ENCODE data around the gene ADRA2C.

ADRA2C gene

DNA sequence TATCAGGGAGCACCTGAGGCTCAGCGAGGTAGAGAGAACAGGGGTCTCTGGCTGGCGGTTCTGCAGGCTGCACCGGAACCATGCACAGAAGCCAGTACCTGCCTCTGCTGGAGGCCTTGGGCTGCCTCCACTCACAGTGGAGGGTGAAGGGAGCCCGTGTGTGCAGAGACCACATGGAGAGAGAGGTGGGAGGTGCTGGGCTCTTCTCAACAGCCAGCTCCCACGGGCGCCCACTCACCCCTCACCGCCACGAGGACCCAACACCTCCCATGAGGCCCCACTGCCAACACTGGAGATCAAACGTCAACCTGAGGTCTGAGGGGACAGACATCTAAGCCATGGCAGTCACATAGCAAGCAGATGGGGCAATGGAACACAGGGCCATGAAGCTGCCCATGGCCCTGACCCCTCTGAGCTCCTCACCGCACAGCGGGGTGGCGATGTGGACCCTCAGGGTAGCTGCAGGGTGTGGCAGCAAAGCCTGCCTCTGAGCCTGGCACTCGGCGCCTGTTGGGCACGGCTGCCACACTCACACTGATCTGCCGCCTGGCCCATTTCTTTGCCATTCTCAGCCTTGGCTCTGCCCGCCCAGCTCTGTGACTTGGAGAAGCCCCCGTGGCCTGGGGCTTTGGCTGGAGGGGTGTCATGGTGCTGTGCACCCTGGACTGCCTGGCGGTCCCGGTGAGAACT, 44.8 kb downstream of the ADRA2C start:
- TF ChIP-seq TAF1 (IDR thresholded peaks at IDR 0.05; ENCODE audit: borderline replicate concordance, insufficient read depth, low read length) (no peak), REST (IDR thresholded peaks at IDR 0.05; ENCODE audit: insufficient read depth in 1 of 2, low read depth in 2 of 2, low read length in 2 of 2) (no peak), SIN3A (IDR thresholded peaks at IDR 0.05; ENCODE audit: borderline replicate concordance, insufficient read depth, low read length) (no peak), FOXP2 (optimal IDR thresholded peaks at IDR 0.05; ENCODE audit: borderline replicate concordance, extremely low read depth, extremely low read length, insufficient read depth) (no peak), POLR2AphosphoS5 (IDR thresholded peaks at IDR 0.05; ENCODE audit: low read depth, low read length) (no peak)

DNA sequence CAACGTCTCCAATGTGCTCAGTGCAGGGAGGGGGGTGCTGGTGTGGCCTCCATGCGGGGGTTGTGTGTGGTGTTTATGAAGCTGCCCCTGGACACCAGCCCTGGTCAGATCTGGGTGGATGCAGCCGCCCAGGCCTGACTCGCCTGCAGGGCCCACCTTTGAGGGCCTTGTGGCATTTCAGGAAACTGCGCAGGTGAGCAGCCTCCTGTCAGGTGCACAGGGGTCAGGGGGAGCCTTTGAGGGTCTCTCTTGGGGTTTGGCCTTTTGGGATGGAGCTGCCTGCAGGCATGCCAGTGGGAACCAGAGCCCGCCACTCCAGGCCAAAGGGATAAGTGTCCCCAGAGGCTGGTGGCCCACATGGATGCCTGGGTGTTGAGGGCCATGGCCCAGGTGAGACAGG, 45.4 kb downstream of the ADRA2C start:
- TF ChIP-seq SIN3A (IDR thresholded peaks at IDR 0.05; ENCODE audit: borderline replicate concordance, insufficient read depth, low read length) (no peak), FOXP2 (optimal IDR thresholded peaks at IDR 0.05; ENCODE audit: borderline replicate concordance, extremely low read depth, extremely low read length, insufficient read depth) (no peak), POLR2AphosphoS5 (IDR thresholded peaks at IDR 0.05; ENCODE audit: low read depth, low read length) (no peak), TAF1 (IDR thresholded peaks at IDR 0.05; ENCODE audit: borderline replicate concordance, insufficient read depth, low read length) (no peak), REST (IDR thresholded peaks at IDR 0.05; ENCODE audit: insufficient read depth in 1 of 2, low read depth in 2 of 2, low read length in 2 of 2) (no peak)

- TF ChIP-seq SIN3A (IDR thresholded peaks at IDR 0.05; ENCODE audit: borderline replicate concordance, insufficient read depth, low read length): no peak
- TF ChIP-seq REST (IDR thresholded peaks at IDR 0.05; ENCODE audit: insufficient read depth in 1 of 2, low read depth in 2 of 2, low read length in 2 of 2): no peak
- TF ChIP-seq POLR2AphosphoS5 (IDR thresholded peaks at IDR 0.05; ENCODE audit: low read depth, low read length): no peak
- no peak for TF ChIP-seq FOXP2 (optimal IDR thresholded peaks at IDR 0.05; ENCODE audit: borderline replicate concordance, extremely low read depth, extremely low read length, insufficient read depth)
- no peak for TF ChIP-seq TAF1 (IDR thresholded peaks at IDR 0.05; ENCODE audit: borderline replicate concordance, insufficient read depth, low read length)
These were observed 46.2 kb downstream of the ADRA2C start for GRCh38 chr4:3812211-3812934.

GRCh38 chr4:3813151-3814052, 47.2 kb downstream of the ADRA2C start:
- no peak for TF ChIP-seq FOXP2 (optimal IDR thresholded peaks at IDR 0.05; ENCODE audit: borderline replicate concordance, extremely low read depth, extremely low read length, insufficient read depth)
- TF ChIP-seq TAF1 (IDR thresholded peaks at IDR 0.05; ENCODE audit: borderline replicate concordance, insufficient read depth, low read length): no peak
- no peak for TF ChIP-seq POLR2AphosphoS5 (IDR thresholded peaks at IDR 0.05; ENCODE audit: low read depth, low read length)
- TF ChIP-seq REST (IDR thresholded peaks at IDR 0.05; ENCODE audit: insufficient read depth in 1 of 2, low read depth in 2 of 2, low read length in 2 of 2): no peak
- no peak for TF ChIP-seq SIN3A (IDR thresholded peaks at IDR 0.05; ENCODE audit: borderline replicate concordance, insufficient read depth, low read length)
